Fibroblast of skin of scalp (primary cell): ENCODE measurements around the gene SIRT2. TPM values are rescaled to one million over a fixed set of nuclear protein-coding genes. Genes with fewer than 3 reads are reported as not detected.
A peak's percentile ranks its signal among the peaks of the same experiment; 100 is the strongest.
"Not testable (repeated sequence)": the region's sequence is repeated elsewhere in the genome, so short reads cannot be mapped to it uniquely, and the experiment has no call there.

Experiments
- DNase-seq: peaks from one replicate; pipeline ENCODE4 v3.0.0-alpha.2; 2013
- polyA plus RNA-seq, 2 experiments: library from polyadenylated mRNA; unstranded; fragments of 120-200 nt; gene quantifications; one replicate each; pipeline ENCODE4 v1.2.1, GENCODE V29; 2013; ENCODE audit not compliant: insufficient read length in 2 of 2

SIRT2 gene
- 39.8 TPM for polyA plus RNA-seq (2013, experiment 1 of 2; ENCODE audit: insufficient read length)
- polyA plus RNA-seq (2013, experiment 2 of 2; ENCODE audit: insufficient read length), result 43.2 TPM

DNA sequence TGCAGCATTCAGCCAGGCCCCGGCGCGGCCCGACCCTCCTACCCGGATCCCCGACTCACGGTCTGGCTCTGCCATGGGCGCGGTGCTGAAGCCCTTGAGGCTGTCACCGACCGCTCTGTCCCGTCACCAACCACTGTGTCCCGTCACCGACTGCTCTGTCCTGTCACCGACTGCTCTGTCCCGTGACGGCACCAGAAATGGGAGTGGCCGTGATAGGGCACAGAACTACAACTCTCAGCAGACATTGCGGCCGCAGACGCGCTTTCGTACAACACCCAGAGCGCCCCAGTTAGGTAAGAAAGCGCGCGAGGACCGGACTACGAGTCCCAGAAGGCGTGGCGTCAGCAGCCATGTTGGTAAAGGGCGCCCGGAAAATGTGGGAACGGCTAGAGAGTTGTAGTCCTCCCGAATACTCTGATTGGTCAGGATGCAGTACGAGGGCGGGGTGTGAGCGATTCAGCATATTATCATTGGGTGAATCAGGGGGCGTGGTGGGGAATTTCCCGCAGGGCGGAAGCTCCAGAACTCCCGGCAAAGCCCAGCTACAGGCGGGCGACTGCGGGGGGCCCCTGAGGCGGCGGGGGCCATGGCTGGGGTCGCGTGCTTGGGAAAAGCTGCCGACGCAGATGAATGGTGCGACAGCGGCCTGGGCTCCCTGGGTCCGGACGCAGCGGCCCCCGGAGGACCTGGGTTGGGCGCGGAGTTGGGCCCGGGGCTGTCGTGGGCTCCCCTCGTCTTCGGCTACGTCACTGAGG is at the start of gene SIRT2, which contains the start of gene NFKBIB:
TSS of gene SIRT2 (minus strand) at position 172 of the 755 bp plus-strand sequence. CDS start at position 75, 97 bp downstream.
TSS of gene NFKBIB (plus strand) at position 523 of the 755 bp plus-strand sequence. CDS start at position 587, 64 bp downstream.
- peak; percentile 100 for DNase-seq

DNA sequence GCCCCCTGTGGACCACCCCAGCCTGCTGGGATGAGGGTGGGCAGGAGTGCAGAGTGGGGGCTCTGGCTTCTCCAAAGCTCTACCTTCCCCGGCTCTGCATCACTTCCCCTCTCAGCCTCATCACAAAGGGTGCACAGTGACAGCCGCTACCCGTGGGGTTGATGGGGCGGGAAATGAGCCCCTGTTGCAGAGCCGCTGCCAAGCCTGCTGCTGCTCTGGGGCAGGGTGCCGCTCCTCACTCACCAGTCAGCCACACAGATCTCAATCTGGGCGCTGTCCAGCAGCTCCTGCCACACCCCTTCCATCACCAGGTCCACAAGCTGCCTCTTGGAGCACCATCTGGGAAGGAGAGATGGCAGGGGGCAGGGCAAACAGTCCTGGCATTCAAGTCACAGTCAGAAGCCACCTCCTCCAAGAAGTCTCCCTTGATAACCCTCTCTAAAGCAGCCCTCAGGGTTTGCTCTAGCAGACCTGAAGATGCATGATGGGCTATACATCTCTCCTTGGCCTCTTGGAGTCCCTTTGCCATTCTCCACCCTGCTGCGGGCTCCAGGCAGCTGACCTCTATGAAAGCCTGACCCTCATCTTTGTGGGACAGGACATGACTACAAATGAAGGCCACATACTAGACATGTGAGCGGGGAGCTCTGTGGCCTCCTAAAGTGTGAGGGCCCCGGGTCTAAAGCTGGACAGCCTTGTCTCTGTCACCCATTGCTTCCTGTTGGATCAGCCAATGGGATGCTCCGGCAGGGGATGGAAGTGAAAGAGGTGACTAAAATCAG is 47.0 kb upstream of the SIRT2 start:
- DNase-seq, result no peak

DNA sequence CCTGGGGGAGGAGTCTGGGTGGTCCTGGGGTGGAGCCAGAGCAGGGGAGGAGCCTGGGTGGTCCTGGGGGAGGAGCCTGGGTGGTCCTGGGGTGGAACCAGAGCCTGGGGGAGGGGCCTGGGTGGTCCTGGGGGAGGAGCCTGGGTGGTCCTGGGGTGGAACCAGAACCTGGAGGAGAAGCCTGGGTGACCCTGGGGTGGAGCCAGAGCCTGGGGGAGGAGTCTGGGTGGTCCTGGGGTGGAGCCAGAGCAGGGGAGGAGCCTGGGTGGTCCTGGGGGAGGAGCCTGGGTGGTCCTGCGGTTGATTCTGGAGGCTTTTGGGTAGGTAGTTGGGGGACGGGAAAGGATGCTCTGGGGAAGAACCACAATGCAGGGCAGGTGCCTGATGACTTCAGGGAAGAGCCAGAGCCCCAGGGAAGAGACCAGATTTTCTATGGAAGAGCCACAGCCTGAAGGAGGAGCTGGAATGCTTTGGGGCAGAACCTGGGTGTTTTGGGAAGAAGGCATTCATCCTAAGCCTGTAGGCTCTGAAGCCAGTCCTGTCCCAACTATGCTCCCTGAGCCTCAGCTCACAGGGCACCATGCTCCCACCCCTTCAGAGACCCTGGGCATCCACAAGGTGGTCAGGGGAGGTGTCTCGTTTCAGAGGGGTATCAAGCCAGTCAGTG is 46.3 kb upstream of the SIRT2 start:
- no peak for DNase-seq

DNA sequence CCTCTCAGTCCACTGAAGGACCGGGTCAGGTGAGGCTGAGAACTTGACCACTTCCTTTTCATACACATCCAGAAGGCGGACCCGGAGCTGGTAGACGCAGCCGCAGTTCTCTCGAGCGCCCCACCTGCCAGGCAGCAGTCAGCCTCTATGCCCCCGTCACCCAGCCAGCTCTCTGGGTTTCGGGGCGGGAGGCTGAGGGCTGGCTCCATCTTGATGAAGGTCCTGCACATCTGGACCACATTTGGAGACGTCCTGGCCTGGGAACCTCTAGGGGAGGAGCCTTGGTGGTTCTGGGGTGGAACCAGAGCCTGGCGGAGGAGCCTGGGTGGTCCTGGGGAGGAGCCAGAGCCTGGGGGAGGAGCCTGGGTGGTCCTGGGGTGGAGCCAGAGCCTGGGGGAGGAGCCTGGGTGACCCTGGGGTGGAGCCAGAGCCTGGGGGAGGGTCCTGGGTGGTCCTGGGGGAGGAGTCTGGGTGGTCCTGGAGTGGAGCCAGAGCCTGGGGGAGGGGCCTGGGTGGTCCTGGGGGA is 45.6 kb upstream of the SIRT2 start:
- no peak for DNase-seq

DNA sequence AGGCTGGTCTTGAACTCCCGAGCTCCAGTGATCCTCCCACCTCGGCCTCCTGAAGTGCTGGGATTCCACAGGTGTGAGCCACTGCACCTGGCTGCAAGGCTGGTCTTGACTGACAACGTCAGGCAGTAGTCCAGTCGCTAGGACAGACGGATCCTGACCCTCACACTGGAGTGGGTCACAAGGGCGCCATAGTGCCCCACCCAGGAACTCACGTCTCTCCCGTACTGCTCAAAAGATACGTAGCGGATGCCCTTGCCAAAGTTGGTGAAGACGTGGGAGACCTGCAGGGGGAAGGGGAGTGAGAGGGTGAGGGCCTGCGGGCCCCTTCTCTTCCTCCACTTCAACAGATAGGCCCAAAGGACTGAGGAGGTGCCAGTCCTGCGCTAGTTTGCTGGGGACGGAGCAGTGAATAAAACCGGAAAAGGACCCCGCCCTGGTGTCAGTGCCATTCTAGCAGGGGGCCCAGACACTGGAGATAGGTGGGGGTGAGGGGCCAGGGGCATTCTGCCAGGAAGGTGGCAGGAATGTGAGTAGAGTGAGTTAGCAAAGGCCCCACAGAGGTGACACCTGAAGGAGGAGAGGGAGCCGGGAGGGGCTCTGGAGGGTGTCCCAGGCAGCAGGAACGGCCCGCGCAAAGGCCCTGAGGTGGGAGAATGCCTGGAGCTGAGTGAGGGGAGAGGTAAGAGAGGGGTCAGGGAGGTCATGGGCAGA is 43.2 kb upstream of the SIRT2 start:
- no peak for DNase-seq

DNA sequence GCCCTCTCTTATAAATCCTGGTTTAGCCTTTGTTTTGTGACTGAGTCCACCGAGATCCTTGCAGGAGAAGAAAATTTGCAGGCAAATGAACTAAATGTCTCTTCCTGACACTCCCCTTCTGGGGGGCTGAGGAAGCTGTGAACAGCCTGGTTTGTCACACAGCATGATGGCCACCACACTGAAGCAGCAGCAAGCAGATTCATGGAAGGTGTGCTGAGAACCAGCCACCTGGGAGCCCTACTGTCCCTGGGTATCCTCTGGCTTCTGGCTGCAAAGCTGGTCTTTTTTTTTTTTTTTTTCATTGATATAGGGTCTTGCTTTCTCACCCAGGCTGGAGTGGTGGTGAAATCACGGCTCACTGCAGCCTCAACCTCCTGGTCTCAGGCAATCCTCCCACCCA is 42.6 kb upstream of the SIRT2 start:
- no peak for DNase-seq

DNA sequence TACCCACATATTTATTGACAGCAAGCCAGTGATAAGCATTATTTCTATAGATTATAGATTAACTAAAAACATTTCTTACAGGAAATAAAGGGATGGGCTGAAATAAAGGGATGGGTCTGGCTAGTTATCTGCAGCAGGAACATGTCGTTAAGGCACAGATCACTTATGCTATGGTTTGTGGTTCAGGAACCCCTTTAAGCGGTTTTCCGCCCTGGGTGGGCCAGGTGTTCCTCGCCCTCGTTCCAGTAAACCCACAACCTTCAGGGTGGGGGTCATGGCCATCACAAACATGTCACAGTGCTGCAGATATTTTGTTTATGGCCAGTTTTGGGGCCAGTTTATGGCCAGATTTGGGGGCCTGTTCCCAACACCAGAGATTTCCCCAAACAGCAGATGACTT is 42.0 kb upstream of the SIRT2 start:
- not testable (repeated sequence) for DNase-seq

DNA sequence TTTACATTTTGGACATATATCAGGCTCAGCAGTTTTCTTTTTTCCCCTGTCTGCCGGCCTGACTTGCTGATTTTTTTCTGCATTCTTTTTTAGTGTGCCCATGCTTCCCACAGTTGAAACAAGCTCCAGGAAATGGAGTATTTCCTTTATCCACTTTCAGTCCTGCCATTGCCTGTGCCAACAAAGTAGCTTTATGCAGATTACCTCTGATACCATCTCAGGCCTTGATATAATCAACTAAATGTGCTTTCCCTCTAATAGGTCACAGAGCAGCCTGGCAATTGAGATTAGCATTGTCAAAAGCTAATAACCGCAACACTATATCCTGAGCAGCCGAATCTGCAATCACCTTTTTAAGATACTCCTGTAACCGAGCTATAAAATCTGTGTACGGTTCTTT is 40.5 kb upstream of the SIRT2 start:
- DNase-seq, result no peak

DNA sequence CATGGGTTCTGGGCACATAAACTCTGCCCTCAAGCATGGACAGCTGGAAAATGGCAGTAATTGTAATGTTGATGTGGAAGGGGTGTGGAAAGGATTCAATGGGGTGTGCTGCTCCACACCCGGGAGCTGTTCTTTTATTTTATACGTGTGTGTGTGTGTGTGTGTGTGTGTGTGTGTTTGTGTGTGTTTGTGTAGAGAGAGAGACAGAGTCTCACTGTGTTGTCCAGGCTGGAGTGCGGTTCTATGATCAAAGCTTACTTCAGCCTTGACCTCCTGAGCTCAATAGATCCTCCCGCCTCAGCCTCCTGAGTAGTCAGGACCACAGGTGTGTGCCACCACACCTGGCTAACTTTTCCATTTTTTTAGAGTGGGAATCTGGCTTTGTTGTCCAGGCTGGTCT is 34.1 kb upstream of the SIRT2 start:
- no peak for DNase-seq

DNA sequence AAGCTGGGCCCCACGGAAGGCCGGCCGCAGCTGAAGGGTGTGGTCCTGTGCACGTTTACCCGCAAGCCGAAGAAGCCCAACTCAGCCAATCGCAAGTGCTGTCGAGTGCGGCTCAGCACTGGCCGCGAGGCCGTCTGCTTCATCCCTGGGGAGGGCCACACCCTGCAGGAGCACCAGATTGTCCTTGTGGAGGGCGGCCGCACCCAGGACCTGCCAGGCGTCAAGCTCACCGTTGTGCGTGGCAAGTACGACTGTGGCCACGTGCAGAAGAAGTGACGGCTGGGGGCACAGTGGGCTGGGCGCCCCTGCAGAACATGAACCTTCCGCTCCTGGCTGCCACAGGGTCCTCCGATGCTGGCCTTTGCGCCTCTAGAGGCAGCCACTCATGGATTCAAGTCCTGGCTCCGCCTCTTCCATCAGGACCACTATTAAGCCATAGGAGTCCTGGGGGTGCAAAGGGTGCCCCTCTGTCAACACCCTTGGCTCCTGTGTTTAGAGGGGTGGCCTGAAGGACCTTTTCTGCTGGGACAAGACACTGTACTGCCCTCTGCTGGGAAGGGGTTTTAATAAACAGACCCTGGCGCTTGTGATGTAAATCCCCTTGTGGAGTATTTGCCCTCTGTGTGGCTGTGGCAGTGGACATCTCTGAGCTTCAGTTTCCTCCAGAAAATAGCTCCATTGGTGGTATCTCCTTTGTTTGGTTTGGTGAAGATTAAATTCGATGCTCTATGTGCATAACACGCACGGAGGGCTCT is 33.2 kb upstream of the SIRT2 start:
- peak; percentile 54 for DNase-seq

DNA sequence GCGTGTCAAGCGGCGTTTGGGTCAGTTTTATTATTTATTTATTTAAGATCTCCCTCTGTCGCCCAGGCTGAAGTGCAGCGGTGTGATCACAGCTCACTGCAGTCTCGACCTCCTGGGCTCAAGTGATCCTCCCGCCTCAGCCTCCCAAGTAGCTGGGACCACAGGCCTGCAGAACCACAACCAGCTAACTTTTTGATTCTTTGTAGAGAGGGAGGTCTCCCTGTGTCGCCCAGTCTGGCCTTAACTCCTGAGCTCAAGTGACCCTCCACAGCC is 32.0 kb upstream of the SIRT2 start:
- no peak for DNase-seq

DNA sequence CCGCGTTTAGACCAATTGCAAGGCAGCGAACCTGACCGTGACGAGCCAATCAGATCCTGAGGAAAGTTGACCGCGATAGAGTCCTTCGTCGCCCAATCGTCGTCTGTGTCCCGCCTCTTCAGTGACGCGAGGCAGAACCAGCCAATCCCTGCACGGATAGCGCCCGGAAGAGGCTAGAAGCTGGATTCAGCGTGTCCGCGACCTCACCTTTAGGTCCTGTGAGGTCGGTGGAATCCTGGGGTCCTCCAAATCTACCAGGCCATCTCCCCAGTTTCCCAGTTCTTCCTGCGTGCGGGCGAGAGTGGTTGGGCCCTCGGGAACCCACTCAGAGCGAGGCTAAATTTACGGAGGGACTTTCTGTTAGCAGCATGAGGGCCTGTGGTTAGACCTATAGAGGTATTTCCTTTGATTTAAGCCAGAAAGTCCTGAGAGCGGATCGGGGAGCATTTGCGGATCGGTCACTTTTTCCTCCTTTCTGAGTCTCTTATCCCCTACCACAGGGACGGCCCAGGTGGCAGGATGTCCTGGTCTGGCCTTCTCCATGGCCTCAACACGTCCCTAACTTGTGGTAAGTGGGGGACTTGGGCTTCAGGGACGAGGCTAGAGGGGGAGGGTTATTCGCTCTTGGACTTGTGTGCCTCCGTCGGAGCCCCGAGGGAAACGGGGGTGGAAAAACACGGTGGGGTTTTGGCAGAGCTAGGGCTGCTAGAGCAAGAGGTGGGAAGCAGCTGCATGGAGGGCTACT is 31.5 kb upstream of the SIRT2 start, which contains the start of gene MRPS12:
TSS of gene MRPS12 (plus strand) at position 169 of the 745 bp plus-strand sequence. CDS start at position 520, 351 bp downstream.
- peak; percentile 99 for DNase-seq

DNA sequence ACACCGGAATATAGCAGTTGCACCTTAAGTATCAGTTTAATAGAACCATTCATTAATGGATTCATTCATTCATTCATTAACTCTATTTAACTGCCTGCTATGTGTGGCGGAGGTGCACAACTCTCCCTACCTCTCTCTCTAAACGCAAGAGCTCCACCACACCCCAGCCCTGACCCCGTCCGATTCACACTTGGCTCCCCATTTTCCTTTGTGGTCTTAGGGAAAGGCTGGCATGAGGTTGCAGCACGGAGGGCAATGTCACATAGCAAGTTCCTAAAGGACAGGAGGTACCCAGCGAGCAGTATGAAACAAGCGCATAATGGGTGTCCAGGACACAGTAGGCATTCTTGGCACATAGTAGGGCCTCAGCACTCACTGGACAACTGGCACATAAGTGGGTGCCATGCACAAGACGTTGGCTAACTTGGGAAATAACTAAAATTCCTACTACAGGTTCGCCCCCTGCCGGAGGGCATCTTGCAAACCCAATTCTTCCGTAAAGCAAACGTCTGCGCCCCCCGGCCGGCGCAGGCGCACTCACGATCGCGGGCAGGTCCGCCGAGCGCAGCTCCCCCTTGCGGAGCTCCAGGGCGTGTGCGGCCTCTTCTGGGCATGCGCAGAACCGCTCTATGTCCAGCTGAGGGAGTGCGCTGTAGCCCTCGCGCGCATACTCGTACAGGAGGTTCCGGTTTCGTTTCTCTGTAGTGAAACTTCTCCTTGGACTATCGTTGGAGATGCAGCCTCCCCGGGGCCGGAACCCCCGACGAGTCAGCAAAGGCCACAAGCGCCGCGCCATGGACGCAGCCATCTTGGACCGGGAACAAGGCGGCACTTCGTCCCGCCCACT is 30.7 kb upstream of the SIRT2 start, which contains the start of gene SARS2:
TSS of gene SARS2 (minus strand) at position 835 of the 847 bp plus-strand sequence. CDS start at position 808, 27 bp downstream.
- DNase-seq, result peak; percentile 94

DNA sequence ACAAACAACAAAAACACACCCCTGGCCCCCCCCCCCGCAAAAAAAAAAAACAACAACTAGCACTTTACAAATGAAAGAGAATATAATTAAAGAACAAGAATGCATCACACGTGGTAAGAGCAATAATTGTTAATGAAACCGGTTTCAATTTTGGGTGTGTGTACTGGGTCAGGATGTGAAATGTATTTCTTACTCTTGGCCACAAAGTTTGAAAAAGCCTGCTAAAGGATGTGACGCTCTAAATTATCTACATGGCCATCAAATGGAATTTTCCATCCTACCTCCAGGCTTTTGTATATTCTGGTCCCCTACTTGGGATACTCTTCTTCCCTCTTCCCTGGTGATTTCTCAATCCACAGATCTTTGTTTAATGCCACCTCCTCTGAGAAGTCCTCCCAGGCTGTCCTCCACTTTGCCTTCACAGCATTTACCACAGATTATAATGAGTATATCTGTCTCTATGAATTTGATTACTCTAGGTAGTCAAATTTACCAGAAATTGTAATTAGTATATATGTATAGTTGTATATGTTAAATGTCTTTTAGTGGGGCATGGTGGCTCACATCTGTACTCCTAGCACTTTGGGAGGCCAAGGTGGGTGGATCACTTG is 29.1 kb upstream of the SIRT2 start:
- no peak for DNase-seq

DNA sequence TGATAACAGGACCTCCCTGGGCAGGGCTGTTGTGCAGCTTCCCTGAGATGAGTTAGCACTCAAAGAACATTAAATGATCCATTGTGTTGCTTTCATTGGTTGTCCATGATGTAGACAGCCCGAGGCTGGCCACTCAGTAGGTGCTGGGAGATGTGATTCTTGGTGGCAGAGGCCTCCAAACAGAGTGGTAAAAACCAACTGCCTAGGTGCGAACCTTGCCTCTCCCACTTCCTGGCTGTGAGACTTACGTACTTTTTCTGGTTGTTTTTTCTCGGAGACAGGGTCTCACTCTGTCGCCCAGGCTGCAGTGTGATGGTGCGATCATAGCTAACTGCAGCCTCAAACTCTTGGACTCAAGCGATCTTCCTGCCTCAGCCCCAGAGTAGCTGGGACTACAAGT is 25.0 kb upstream of the SIRT2 start:
- no peak for DNase-seq

DNA sequence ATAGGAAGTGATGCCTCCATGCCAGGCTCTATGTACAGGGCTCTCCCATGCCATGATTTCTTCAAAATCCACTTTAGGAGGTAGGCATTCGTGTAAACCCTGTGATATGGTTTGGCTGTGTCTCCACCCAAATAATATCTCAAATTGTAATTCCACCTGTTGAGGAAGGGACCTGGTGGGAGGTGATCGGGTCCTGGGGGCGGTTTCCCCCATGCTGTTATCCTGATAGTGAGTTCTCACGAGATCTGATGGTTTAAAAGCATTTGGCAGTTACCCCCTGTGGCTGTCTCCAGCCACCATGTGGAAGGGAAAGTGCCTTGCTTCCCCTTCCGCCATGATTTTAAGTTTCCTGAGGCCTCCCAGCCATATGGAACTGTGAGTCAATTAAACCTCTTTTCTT is 23.1 kb upstream of the SIRT2 start:
- DNase-seq, result no peak

DNA sequence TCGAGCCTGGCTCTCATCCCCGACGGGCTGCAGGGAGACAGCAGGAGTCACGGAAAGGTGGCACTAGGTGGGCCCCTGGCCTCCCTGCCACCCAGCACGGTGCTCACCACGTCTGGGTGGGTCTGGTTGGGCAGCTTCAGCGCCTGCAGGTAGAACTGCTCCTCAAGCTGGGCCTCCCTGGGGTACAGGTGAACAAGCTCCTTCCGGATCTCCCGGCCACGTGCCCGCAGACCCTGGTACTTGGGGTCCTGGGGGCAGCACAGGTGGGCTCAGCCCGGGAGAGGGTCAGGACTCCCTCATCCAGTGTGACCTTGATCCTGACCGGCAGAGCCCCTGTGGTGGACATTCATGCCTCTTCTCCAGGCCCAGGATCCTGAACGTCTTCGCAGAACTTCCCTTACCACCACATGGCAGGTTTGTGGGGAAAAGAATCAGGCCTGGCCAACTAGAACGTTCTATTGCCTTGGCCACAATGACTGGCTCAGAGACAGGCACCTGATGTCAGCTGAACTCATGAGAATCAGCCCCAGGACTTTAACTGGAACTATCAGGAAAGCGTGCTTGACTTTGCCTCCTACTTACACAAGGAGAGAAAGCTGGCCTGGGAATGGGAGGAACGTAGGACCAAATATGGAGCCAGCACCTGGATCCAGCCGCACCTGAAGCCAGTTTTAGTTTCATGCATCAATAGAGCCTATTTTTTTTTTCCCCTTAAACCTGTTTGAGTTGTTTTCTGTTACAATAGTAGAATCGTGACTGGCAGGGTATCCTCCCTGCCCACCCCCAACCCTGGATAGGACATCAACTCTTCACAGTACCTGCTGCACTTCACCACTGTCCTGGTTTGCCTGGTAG is 22.2 kb upstream of the SIRT2 start:
- DNase-seq, result no peak
